NCI-H2107 treated with DMSO at 0.1 percent for 48 hours (cell line): ENCODE data around the gene PDCD1.
"Not testable (repeated sequence)": the region's sequence is repeated elsewhere in the genome, so short reads cannot be mapped to it uniquely, and the experiment has no call there.

Experiments used
- DNase-seq: peaks from one replicate; lab custom pipeline; 2025; ENCODE audit not compliant: unreplicated experiment; lab: John Stamatoyannopoulos, UW

PDCD1 gene

DNA sequence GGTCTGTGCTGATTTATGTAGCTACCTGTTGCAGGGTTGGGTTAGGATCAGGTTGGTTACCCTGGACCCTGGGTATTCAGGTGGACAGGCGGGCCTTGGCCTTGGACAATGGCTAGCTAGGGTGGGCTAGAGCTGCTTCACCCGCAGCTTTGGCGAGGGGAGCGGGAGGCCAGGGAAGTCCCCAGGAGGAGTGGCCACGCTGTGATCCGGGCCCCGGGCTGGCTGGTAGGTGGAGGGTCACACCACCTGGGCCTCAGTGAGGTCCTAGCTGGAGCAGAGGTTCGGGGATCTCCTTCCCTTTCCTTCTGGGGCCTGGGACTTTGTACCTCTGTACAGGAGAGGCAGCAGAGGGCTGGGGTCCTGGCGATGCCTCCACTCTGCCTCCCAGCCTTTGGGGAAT lies 20.6 kb upstream of the PDCD1 start:
- DNase-seq, result no peak

- DNase-seq, result no peak
These were observed 19.6 kb upstream of the PDCD1 start for GRCh38 chr2:241877989-241878970.

DNA sequence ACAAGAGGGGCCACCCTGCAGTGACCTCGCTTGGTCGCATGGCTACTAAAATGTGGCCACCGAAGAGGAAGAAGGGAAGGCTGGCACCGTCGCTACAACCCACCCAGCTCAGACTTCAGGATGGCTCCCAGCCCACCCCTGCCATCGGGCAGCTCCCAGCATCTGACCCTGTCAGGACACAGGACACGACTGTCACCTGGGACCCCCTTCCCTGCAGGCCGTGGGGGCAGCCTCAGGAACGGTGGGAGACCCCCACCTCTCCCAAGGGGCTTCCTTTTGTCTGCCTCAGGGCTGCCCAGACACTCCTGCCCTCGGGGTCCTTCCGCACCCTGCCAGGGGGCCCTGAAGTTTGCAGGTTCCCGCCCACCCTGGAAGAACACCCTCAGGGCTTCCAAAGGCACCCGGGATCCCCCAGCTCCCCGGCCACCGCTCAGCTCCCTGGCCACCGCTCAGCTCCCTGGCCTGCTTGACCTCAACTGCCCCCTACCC lies 18.5 kb upstream of the PDCD1 start:
- DNase-seq, result no peak

- DNase-seq, result no peak
These were observed 18.0 kb upstream of the PDCD1 start for GRCh38 chr2:241876528-241877196.

DNA sequence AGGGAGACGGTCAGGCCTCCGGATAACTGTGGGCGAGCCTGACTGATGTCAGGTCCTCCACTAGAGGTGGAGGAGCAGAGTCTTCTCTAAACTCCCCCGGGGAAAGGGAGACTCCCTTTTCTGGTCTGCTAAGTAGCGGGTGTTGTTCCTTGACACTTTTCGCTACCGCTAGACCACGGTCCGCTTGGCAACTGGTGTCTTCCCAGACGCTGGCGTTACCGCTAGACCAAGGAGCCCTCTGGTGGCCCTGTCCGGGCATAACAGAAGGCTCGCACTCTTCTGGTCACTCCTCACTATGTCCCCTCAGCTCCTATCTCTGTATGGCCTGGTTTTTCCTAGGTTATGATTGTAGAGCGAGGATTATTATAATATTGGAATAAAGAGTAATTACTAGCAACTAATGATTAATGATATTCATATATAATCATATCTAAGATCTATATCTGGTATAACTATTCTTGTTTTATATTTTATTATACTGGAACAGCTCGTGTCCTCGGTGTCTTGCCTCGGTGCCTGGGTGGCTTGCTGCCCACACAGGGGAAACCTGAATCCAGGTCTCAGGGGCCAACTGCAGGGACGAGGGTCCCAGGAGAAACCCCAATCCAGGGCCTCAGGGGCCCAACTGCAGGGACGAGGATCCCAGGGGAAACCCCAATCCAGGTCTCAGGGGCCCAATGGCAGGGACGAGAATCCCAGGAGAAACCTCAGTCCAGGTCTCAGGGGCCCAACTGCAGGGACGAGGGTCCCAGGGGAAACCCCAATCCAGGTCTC lies 17.2 kb upstream of the PDCD1 start:
- not testable (repeated sequence) for DNase-seq

DNA sequence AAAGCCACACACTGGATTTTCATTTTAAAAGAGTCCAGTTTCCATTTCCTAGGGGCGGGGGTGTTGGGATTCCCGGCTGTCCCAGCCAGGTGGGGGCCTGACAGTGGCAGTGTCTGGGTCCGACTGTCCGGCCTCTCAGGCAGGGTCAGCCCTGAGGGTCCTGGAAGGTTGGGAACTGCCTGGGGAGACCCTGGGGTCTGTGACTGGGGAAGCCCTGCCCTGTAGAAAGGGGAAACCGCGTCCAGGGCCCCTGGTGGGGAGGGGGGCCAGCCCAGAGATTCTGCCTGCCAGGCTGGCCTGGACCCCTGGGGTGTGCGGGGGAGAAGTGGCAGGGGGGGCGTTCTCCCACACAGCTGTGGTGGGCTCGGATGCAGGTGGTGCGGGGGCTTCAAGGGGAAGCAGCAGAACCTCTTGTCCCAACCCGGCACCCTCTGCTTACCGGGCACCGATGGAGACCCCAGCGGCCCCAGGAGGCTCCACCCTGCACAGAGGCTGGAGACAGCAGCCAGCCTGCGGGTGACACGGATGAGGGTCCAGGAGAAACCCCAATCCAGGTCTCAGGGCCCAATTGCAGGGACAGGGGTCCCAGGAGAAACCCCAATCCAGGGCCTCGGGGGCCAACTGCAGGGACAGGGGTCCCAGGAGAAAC lies 15.7 kb upstream of the PDCD1 start:
- DNase-seq, result no peak

GRCh38 chr2:241873803-241874110 lies 15.1 kb upstream of the PDCD1 start:
- no peak for DNase-seq

- DNase-seq, result no peak
These were observed 14.5 kb upstream of the PDCD1 start for GRCh38 chr2:241873081-241873802.

DNA sequence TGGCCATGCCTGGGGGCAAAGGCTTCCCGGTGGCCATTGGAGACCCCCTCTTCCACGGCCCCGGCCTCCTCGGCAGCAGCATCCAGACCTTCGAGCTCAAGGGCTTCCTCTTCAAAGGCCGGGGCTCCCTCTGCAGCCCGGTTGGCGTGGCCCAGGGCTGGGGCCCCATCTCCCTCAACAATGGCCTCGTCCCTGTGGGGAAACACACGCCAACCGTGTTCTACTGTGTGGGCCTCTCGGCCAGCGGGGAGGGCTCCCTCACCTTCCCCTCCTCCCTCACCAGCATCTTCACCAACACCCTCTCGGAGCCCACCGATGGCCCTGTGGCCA lies 13.6 kb upstream of the PDCD1 start:
- no peak for DNase-seq

GRCh38 chr2:241871538-241872312 lies 13.0 kb upstream of the PDCD1 start:
- DNase-seq, result no peak

DNA sequence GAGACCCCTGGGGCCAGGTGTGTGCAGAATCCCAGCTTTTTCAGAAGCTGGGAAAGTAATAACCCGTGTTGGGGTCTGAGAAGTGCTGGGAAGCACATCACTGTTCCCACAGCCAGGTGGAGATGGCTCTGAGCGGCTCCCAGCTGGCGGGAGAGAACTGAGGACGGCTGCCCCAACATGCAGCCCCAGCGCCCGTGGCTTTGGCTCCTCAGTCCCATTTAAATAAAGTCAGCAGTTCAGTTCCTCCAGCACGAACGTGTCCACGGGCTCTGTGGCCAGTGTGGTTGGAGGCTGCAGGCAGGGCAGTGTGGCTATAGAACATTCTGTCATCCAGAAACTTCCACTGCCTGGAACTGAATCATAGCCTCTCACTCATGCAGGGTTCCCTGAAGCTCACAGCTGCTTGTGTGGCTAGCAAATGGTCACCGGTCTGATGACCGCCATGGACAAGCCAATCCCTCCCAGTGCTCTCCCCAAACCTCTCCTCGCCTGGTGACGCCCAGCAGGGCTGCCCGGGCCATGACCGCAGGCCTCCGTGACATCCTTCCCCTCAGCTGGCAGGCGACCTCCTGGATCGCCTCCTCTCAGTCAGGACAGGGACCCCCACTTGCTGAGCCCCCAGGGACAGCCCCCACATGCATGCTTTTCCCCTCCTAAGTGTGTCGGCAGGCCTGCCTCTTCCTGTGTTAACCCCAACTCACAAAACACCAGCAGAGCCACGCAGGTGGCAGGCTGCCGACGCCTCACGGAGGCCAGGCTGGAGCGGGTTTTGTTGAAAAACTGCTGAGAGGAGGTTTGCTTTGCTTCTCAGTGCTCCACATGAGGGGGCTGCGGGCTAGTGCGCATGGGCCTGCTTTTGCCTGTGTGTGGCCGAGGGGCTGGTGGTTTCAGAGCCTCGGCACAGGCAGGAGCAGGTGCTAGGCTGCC lies 12.2 kb upstream of the PDCD1 start:
- DNase-seq, result no peak

DNA sequence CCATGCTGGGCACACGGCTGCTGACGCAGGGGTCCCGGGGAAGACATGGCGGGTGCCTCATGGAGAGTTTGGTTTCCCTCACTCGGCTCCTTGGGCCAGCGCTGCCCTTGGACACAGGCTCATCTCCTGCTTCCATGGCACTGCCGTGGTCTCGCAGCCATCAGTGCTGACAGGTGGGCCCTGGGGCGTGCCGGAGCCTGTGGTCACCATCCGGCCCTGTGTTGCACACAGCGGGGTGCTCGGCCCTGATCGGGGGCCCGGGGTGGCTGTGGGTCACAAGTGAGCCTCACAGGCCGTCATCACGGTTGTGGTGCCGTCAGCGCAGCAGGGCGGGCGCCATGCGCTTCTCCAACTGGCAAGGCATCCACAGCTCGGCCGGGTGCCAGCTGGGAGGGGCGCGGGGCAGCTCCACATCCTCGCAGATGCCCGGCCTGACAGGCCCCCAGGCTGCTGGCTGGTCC lies 11.4 kb upstream of the PDCD1 start:
- DNase-seq, result no peak

- no peak for DNase-seq
These were observed 10.6 kb upstream of the PDCD1 start, which contains the start of gene RTP5 for GRCh38 chr2:241869087-241869961. TSS of gene RTP5 (plus strand) at chr2:241869729. CDS start at chr2:241869757, 28 bp downstream.

DNA sequence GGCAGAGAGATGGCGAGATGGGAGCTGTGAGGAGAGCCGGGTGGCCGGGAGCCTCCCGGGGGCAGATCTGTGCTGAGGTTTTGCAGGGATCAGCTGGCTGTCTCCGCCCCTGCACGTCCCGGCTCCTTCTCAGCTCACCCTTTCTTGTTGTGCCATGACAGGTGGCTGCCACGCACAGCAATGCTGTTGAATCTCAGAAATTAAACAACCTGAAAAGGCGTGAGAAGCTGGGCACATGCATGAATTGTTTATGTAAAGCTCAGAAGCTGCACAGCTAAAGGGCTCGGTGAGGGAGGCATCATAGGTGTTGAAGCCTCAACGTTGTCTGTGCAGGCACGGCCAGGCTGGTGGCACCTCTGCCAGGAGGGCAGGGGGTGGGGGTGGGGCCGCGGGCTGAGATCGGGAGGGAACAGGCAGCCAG lies 10.0 kb upstream of the PDCD1 start:
- no peak for DNase-seq

DNA sequence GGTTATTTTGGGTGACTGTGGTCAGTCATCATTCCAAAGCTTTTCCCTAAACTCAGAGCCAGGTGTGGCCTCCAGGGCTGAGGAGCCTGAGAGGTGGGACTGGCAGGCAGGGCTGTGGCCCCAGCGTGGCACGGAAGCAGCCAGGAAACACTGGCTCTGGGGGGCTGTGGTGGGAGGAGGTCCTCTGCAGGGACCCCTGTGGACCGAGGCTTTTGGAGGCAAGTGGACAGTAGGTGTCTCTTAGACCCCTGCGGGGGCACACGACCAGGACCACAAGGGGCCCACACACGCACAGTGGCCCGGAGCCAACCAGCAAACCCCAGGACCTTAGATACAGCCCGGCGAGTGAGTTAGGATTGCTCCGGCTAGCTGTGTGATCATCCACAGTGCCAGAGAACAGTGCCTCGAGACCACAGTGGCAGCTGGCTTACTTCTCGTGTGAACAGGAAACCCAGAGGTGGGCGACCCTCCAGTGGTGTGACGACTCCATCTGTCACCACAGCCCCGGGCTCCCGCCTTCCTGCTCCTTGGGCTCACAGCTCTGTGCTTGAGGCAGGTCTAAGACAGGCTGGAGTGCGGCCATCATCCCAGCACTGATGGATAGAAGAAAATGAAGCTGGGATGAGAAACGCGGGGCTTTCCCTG lies 9.2 kb upstream of the PDCD1 start:
- DNase-seq, result no peak

DNA sequence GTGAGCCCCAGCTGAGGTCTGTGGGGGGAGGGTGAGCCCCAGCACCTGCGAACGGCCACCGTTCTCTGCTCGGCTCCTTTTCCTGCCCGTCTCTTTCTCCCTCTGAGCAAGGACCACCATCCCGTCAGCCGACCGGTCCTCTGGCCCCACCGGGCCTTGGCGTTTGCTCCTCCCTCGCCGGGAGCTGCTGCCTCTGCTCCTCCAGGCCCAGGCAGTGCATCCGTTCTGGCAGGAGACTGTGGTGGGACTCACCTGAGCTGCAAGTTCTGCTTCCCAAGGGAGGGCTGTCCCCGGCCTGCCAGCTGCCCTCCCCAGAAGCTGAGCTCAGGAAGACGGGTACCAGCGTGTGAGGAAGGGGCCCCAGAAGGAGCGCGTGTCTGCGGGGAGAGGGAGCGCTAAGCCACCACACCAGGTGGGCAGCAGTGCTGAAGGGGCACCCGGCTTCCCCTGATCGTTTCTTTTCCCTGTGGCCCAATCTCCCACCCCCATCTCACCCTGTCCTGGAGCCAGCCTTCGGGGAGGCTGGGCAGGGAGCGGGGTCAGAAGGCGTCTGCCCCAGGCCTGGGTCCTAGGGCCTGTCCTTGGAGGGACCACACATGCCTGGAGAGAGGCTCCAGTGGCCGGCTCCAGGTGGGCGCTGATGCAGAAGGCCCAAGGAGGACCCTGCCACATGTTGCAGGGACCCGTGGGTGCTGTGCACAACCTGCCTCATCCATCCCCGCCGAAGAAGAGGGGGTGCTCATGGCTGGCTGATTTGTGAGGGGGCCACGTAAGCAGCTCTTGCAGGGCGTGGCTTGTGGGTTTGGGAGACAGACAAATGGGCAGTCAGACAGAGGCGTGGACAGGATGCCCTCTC lies 8.3 kb upstream of the PDCD1 start:
- DNase-seq, result no peak
